GM19467 (cell line): Measurements from ENCODE around the gene U2AF1L4.

ENCODE experiments used
- ATAC-seq: cut with Tn5 transposase; IDR thresholded peaks from one replicate; pipeline ENCODE4 v1.9.1; 2021; ENCODE audit warnings: mild to moderate bottlenecking, moderate library complexity; ENCODE audit not compliant: unreplicated experiment

U2AF1L4 gene, protein sequence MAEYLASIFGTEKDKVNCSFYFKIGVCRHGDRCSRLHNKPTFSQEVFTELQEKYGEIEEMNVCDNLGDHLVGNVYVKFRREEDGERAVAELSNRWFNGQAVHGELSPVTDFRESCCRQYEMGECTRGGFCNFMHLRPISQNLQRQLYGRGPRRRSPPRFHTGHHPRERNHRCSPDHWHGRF

DNA sequence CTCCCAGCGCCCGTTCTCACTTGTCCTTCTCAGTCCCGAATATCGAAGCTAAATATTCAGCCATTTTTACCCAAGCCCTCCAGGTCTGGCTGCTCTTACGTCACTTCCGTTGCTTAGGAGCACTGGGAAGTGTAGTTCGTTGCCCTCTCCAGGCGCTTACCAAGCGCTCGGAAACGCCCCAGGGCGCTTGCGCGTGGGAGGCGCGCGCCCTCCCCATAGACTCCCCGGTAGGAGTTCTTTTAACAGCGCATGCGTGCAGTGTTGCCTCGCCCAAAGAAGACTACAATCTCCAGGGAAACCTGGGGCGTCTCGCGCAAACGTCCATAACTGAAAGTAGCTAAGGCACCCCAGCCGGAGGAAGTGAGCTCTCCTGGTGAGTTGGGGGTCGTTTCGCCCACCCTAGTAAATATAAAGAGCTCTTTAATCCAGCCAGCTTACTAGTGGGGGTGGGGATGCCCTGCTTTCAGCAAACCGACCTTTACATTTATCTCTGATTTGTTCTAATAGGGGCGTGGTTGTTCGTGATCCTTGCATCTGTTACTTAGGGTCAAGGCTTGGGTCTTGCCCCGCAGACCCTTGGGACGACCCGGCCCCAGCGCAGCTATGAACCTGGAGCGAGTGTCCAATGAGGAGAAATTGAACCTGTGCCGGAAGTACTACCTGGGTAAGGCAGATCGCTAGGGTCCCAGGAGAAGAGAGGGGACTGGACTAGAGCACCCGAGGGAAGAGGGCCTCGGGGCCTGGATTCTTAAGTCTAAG is at the start of gene U2AF1L4, which contains the start of gene PSENEN:
U2AF1L4 (minus strand) TSS at position 91 of the 759 bp plus-strand sequence; CDS start at position 64, 27 bp downstream.
PSENEN (plus strand) TSS at position 324 of the 759 bp plus-strand sequence; CDS start at position 604, 280 bp downstream.
- peak; percentile 36 for ATAC-seq

DNA sequence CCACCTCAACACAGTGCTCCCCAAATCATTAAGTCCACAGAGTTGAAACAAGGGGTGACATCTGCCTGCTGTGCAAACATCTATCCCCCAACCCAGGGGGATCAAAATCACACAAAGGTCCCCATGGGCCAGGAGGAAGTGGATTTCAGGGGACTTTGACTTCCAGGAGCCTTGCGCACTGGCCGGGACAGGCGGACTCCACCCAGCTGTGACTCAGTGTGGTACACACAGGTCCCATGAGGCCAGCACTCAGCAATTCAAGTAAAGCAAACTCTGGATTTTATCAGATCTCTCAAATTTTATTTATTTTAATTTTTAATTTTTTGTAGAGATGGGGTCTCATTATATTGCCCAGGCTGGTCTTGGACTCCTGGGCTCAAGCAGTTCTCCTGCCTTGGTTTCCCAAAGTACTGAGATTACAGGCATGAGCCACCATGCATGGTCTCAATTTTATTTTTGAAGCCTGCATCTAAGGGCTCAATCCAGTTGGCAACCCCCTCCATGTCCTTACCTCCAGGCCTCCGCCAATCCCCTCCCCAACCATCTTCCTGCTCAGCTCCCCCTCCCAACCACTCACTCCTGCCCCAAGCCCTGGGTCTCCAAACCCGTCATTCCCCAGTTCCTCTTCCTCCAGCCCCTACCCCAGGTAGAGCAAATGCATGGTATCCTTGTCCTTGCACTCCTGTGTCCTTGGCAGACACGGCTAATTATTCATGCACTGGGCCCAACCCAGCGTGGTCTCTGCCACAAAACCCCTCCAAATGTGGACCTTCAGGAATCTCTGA is 48.4 kb upstream of the U2AF1L4 start:
- no peak for ATAC-seq

DNA sequence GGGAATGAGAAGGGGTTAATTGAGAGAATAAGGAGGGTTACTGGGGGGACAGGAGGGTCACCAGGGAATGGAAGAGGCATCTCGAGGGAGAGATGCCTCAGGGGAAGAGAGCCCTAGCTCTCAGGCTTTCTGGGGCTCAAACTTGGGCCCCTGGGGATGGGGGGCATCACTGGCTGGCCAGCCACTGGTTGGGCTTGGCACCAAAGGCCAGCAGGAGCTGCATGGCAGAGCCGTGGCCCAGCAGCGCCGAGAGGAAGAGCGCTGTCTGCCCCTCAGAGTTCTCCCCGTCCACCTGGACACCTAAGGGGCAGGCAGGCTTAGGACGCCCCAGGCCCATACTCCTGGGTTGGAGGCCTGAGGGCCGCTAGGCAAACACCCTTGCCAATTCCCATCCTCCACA is 47.7 kb upstream of the U2AF1L4 start:
- no peak for ATAC-seq

DNA sequence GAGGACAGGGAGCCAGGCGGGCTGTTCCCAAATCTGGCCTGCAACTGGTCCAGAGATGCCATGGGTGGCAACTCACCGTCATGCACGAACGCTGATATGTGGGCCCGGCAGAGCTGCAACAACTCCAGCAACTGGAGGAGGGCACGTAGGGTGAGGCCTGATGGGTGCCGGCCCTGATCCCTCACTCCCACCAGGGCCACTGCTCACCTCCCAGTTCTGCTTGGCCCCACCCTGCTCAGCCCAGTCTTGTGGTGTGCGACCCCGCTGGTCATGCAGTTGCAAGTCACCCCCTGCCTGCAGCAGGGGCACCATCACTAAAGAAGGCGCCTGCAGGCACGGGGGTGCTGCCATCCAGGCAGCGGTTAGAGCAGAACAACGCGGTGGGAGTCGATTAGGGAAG is 47.1 kb upstream of the U2AF1L4 start:
- no peak for ATAC-seq

DNA sequence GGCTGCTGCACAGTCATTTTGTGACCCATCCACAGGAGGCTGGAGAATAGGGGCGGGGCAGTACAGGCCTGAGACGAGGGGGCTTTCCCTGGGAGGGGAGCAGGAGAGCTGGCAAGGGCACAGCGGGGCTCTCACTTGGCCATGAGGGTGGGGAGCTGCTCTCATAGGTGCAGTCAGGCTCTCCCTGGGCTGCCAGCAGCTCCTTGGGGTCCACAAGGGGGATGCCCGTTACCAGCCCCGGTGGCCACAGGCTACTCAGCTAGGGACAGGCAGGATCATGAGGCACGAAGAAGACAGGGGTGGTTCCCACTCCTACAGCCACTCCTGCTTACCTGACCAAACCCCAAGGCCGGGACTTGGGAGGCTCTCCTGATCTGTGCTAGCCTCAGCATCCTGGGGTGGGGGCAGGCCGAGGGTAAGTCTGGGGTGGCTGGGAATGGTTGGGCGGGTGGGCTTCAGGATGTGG is 46.6 kb upstream of the U2AF1L4 start:
- no peak for ATAC-seq

DNA sequence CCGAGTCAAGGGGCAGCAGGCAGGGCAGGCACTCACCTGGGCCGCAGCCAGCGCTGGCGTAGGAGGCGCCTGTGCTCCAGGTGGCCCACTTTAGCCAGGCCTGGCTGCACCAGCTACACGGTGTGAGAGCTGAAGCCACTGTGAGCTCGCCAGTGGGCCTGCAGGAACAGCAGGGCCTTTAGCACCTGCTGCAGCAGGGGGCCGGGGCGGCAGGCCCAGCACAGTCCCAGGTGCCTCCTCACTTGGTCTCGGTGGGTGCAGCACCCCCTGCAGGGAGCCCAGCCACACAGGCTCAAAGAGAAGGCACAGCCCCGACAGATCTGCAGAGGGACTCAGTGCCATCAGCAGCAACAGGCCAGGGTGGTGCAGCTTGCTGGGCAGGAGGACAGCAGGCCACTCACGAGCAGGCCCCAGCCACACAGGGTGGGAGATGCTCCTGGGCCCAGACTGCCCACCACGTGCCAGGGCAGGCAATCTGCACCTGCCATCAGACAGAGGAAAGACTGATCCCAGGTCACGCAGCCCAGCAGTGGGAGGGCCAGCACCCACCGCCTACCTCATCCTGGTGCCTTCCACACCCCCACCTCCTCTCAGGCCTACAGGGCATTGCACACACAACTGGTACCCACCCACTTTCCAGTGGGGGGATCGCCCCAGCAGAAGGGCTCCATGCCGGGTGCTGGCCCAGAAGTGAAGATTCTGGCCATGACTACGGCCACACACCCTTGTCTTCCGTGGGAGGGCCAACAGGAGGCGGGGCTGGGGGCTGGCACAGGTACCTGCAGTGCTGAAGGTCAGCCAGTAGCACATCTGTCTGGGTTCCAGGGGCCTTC is 46.0 kb upstream of the U2AF1L4 start:
- no peak for ATAC-seq

DNA sequence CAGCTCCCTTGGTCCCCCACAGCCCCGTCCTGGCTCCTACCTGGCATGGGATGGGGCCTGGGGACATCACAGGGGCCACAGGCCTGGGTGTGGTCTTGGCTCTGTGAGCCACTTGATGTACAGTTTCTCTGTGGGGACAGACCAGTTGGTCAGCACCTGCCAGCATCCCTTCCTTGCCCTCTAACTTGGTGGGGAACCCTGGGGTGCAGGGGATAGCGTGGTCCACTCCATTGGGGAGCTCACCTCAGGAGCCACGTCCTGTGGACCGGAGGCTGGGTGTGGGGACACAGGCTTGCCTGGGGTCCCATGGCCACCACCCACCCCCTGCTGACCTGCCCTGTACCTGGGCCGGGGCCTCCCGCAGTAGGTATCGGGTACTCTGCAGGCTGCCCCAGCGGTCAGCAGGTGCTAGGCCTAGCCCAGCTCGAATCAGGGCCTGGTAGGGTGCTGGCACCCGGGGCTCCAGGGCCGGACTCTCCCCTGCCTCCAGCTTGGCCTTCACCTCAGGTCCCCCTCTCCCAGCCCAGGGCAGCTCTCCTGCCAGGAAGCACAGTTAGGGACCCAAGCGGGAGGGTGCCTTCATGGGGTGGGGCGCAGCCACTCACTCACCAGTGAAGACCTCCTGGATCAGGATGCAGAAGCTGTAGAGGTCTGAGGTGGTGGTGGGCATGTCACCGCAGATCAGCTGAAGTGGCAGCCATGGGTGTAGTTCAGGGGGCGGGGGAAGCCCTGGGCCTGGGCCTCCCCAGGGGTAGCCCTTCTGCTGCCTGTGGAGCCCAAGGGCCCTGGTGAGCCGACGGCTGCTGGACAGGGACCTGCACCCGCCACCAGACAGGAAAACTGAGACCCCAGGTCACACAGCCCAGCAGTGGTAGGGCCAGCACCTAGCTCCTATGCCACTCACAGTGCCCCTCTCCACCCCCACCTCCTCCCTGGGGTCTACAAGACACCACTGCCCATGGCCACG is 45.0 kb upstream of the U2AF1L4 start:
- no peak for ATAC-seq

DNA sequence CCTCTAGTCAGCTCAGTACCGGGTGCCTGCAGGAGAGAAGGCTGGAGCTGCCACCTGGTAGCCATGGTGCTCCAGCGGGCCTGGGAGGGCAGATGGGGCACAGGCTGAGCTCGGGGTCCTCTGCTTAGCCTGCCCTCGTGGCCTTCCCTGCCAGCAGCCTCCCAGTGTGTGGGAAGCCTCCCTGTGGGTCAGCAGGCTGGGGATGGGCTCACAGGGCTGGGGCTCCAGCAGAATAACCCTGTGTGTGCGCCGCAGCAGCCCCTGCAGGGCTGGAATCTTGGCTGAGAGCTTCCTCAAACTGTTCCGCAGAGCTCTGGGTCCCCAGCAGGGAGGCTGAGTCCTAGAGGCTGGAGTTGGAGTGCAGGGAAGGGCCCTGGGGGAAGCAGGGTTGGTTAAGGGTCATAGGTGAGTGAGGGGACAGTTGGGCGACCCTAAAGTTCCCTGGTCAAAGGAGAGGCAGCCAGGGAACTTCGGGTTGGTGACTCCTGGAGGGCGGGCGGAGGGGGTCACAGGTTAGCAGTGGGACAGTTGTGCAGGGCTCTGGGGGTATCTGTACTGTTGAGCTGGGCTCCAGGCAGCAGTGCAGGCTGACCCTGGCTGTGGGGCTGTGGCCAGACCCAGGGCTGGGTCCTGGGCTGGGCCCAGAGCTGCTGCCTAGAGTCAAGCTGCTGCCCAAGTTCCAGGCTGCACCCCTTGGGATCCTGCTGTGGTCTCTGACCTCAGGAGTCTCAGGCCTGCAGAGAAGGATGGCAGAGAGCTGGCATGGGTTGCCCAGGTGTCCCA is 44.2 kb upstream of the U2AF1L4 start:
- ATAC-seq, result no peak

DNA sequence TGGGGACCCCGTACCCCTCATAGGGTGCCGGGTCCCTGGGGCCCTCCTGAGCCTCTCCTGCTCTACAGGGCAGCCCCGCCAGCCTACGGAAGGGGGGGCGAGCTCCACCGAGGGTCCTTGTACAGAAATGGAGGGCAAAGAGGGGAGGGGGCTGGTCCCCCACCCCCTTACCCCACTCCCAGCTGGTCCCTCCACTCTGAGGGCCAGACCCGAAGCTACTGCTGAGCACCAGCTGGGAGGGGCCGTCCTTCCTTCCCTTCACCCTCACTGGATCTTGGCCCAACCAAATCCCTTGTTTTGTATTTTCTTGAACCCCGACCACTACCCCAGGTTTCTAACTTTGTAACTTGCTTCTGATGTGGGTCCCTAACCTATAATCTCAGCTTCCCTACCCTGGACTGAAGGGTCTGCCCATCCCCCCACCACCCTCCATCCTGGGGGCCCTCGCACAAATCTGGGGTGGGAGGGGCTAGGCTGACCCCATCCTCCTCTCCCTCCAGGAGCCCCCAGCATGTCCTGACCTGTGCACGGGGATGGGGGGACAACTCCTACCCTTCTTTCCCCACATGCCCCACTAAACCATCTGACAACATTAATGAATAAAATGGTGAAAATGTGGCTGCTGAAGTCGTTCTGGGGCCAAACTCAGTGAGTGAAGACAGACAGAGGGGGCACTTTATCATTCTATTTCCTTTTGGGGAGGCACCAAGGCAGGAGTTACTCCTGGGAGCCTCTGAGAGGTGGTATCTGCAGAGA is 43.2 kb upstream of the U2AF1L4 start:
- no peak for ATAC-seq

DNA sequence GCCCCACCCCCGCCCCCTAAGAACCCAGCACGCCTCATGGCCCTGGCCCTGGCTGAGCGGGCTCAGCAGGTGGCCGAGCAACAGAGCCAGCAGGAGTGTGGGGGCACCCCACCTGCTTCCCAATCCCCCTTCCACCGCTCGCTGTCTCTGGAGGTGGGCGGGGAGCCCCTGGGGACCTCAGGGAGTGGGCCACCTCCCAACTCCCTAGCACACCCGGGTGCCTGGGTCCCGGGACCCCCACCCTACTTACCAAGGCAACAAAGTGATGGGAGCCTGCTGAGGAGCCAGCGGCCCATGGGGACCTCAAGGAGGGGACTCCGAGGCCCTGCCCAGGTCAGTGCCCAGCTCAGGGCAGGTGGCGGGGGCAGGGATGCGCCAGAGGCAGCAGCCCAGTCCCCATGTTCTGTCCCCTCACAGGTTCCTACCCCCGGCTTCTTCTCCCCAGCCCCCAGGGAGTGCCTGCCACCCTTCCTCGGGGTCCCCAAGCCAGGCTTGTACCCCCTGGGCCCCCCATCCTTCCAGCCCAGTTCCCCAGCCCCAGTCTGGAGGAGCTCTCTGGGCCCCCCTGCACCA is 42.1 kb upstream of the U2AF1L4 start:
- no peak for ATAC-seq

DNA sequence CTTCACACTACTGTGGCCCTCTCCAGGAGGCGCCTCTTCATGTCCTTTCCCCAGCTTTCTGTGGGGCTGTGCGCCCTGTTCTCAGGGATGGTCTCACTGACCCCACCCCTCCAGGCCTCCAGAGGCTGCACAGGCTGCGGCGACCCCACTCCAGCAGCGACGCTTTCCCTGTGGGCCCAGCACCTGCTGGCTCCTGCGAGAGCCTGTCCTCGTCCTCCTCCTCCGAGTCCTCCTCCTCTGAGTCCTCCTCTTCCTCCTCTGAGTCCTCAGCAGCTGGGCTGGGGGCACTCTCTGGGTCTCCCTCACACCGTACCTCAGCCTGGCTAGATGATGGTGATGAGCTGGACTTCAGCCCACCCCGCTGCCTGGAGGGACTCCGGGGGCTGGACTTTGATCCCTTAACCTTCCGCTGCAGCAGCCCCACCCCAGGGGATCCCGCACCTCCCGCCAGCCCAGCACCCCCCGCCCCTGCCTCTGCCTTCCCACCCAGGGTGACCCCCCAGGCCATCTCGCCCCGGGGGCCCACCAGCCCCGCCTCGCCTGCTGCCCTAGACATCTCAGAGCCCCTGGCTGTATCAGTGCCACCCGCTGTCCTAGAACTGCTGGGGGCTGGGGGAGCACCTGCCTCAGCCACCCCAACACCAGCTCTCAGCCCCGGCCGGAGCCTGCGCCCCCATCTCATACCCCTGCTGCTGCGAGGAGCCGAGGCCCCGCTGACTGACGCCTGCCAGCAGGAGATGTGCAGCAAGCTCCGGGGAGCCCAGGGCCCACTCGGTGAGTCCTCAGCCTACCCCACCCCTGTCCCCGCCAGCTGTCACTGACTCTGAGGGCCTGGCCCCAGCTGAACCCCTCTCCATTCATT is 41.3 kb upstream of the U2AF1L4 start:
- no peak for ATAC-seq

DNA sequence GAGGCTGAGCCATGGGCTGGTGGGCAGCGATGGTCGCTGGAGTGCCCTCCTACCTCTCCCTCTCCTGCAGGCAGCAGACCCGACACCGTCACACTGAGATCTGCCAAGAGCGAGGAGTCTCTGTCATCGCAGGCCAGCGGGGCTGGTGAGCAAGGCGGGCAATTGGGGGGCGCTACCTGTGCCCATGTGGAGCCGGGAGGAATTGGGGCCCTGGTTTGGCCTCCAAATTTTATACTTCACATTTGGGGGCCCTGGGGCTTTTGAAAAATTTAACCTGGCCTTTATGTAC is 40.1 kb upstream of the U2AF1L4 start:
- no peak for ATAC-seq

DNA sequence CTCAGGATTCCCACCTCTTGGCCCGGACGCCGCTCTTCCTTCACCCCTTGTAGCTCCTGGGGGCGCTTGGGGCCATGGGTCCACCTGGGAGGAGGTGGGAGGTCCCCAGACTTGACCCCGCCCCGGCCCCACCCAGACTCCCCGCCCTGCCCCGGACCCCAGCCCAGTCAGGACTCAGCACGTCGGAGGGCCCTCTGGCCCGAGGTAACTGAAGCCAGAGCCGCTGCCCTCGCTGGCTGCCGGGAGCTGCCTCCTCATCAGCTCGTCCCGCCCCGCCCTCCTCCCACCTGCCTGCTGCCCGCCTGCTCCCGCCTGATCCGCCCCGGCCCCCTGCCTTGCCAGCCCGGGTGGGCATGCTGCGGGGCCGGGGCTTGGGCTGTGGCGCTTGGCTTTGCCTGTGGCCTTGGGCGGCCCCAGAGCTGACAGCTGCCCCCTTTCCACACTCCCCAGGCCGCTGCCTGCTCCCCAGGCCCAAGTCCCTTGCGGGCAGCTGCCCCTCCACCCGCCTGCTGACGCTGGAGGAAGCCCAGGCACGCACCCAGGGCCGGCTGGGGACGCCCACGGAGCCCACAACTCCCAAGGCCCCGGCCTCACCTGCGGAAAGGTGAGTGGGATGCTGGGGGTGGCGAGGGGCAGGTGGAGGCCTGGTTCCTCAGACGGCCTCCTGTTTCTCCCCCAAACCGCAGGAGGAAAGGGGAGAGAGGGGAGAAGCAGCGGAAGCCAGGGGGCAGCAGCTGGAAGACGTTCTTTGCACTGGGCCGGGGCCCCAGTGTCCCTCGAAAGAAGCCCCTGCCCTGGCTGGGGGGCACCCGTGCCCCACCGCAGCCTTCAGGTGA is 39.5 kb upstream of the U2AF1L4 start:
- ATAC-seq, result no peak

DNA sequence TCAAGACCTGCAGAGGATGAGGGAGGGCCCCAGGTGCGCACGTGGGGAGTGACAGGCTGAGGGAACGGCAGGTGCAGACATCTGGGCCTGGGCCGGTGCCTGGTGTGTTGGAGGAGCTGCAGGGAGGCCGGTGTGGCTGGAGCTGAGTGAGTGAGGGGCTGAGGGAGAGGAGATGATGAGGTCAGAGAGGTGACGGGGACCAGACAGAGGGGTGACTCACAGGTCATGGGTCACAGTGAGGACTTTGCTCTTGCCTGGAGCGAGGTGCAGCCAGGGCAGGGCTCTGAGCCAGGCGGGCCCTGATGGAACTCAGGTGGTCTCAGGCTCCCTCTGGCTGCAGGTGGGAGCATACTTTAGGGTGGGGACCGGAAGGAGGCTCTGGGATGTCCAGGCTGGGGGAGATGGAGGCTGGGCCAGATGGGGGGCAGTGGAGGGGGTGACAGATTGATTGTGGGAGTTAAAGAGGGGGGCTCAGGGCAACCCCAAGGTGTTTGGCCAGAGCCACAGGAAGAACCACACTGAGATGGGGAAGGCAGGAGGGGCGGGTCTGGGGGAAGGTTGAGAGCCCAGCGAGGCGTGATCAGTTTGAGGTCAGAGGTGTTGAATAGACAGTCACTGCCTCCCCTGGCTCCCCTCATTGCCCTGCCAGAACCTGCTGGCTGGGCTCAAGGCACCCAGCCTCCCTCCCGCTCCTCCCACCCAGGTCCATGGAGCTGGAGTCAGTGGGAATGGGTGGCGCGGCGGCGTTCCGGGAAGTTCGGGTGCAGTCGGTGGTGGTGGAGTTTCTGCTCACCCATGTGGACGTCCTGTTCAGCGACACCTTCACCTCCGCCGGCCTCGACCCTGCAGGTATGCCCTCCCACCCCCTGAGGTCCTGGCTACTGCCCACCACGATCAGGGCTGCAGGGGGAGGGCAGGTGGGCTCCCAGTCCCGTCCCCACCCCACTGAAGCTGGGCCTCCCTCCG is 38.5 kb upstream of the U2AF1L4 start:
- ATAC-seq, result no peak

DNA sequence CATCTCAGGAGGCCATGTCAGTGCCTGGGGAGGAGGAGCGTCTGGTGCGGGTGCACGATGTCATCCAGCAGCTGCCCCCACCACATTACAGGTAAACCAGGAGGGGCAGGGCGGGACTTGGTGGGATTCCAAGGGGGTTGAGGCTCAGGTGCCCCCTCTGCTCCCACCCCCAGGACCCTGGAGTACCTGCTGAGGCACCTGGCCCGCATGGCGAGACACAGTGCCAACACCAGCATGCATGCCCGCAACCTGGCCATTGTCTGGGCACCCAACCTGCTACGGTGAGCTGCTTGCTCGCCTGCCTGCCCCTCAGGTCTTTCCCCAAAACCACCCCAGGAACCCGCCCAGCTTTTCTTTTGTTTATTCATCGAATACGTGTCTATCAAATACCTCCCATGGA is 37.4 kb upstream of the U2AF1L4 start:
- no peak for ATAC-seq
